ENCODE results near the gene TMEM130. TPM values are rescaled to one million over a fixed set of nuclear protein-coding genes. Genes with fewer than 3 reads are reported as not detected.

TMEM130 gene
- total RNA-seq, 1 donor from 2014 or later: 0.60 TPM

GRCh38 chr7:98841179-98841997 lies 28.4 kb downstream of the TMEM130 start:
- DNase-seq (ENCODE audit: low read depth): peak; percentile 94

- peak; percentile 83 for DNase-seq (ENCODE audit: low read depth)
Measured at GRCh38 chr7:98840722-98841121, 29.1 kb downstream of the TMEM130 start.

- no peak for DNase-seq (ENCODE audit: low read depth)
Measured at GRCh38 chr7:98840096-98840495, 29.7 kb downstream of the TMEM130 start.

- DNase-seq (ENCODE audit: low read depth): no peak
Measured at GRCh38 chr7:98837630-98837972, 32.2 kb downstream of the TMEM130 start.

- DNase-seq (ENCODE audit: low read depth): peak; percentile 59
Measured at GRCh38 chr7:98836811-98837629, 32.8 kb downstream of the TMEM130 start.

GRCh38 chr7:98834949-98835348 lies 34.9 kb downstream of the TMEM130 start:
- DNase-seq (ENCODE audit: low read depth): no peak

GRCh38 chr7:98833022-98833421 lies 36.8 kb downstream of the TMEM130 start:
- no peak for DNase-seq (ENCODE audit: low read depth)

GRCh38 chr7:98831641-98832221 lies 38.1 kb downstream of the TMEM130 start:
- peak; percentile 6 for DNase-seq (ENCODE audit: low read depth)

GRCh38 chr7:98830972-98831548 lies 38.8 kb downstream of the TMEM130 start:
- DNase-seq (ENCODE audit: low read depth): no peak

- no peak for DNase-seq (ENCODE audit: low read depth)
Measured at GRCh38 chr7:98828368-98828767, 41.4 kb downstream of the TMEM130 start.

- no peak for DNase-seq (ENCODE audit: low read depth)
Measured at GRCh38 chr7:98827258-98827657, 42.6 kb downstream of the TMEM130 start.

- no peak for DNase-seq (ENCODE audit: low read depth)
Measured at GRCh38 chr7:98826811-98827231, 43.0 kb downstream of the TMEM130 start.

GRCh38 chr7:98826387-98826786 lies 43.4 kb downstream of the TMEM130 start:
- DNase-seq (ENCODE audit: low read depth): no peak

GRCh38 chr7:98823226-98823625 lies 46.6 kb downstream of the TMEM130 start:
- no peak for DNase-seq (ENCODE audit: low read depth)

GRCh38 chr7:98821348-98821747 lies 48.5 kb downstream of the TMEM130 start:
- DNase-seq (ENCODE audit: low read depth): no peak

- no peak for DNase-seq (ENCODE audit: low read depth)
Measured at GRCh38 chr7:98816967-98817710, 52.7 kb downstream of the TMEM130 start.

- no peak for DNase-seq (ENCODE audit: low read depth)
Measured at GRCh38 chr7:98816241-98816640, 53.6 kb downstream of the TMEM130 start.

GRCh38 chr7:98815313-98815712 lies 54.5 kb downstream of the TMEM130 start:
- DNase-seq (ENCODE audit: low read depth): no peak

GRCh38 chr7:98811299-98811698 lies 58.5 kb downstream of the TMEM130 start:
- no peak for DNase-seq (ENCODE audit: low read depth)

GRCh38 chr7:98810153-98810802 lies 59.5 kb downstream of the TMEM130 start:
- no peak for DNase-seq (ENCODE audit: low read depth)

Data from renal cortical epithelial cell (primary cell).